Activated CD4-positive, alpha-beta T cell treated with anti-CD3 and anti-CD28 coated beads, Interleukin-2, amount 50 U/mL, for 48 hours (primary cell): Measurements from ENCODE around the gene BMPR1B.
"Not testable (repeated sequence)": the region's sequence is repeated elsewhere in the genome, so short reads cannot be mapped to it uniquely, and the experiment has no call there.

Experiments
- DNase-seq, 2 experiments: peaks; one replicate each; pipeline ENCODE4 v3.0.0-alpha.2; 2020

Gene BMPR1B

GRCh38 chr4:94841166-94841863 lies 83.6 kb downstream of the BMPR1B start:
- not testable (repeated sequence) for DNase-seq

GRCh38 chr4:94841864-94842221 lies 84.1 kb downstream of the BMPR1B start:
- no peak for DNase-seq

- DNase-seq: no peak
Measured at GRCh38 chr4:94843216-94843615, 85.5 kb downstream of the BMPR1B start.

GRCh38 chr4:94848326-94848725 lies 90.6 kb downstream of the BMPR1B start:
- no peak for DNase-seq

GRCh38 chr4:94849901-94850300 lies 92.1 kb downstream of the BMPR1B start:
- no peak for DNase-seq

GRCh38 chr4:94852616-94853015 lies 94.9 kb downstream of the BMPR1B start:
- DNase-seq: no peak

- no peak for DNase-seq
Measured at GRCh38 chr4:94856030-94856429, 98.3 kb downstream of the BMPR1B start.

- no peak for DNase-seq
Measured at GRCh38 chr4:94870146-94870545, 112.4 kb downstream of the BMPR1B start.

- DNase-seq: no peak
Measured at GRCh38 chr4:94871644-94872305, 114.0 kb downstream of the BMPR1B start.

- no peak for DNase-seq
Measured at GRCh38 chr4:94877973-94878372, 120.2 kb downstream of the BMPR1B start.

- DNase-seq: no peak
Measured at GRCh38 chr4:94880956-94881355, 123.2 kb downstream of the BMPR1B start.

- DNase-seq: no peak
Measured at GRCh38 chr4:94882756-94883155, 125.0 kb downstream of the BMPR1B start.

GRCh38 chr4:94887027-94887426 lies 129.3 kb downstream of the BMPR1B start:
- no peak for DNase-seq

GRCh38 chr4:94889523-94889922 lies 131.8 kb downstream of the BMPR1B start:
- DNase-seq: no peak

- no peak for DNase-seq
Measured at GRCh38 chr4:94889946-94890345, 132.2 kb downstream of the BMPR1B start.

GRCh38 chr4:94890579-94890978 lies 132.8 kb downstream of the BMPR1B start:
- no peak for DNase-seq

- DNase-seq: no peak
Measured at GRCh38 chr4:94892051-94892450, 134.3 kb downstream of the BMPR1B start.

- no peak for DNase-seq
Measured at GRCh38 chr4:94895081-94895480, 137.3 kb downstream of the BMPR1B start.

GRCh38 chr4:94897023-94897422 lies 139.3 kb downstream of the BMPR1B start:
- DNase-seq: no peak

- DNase-seq: no peak
Measured at GRCh38 chr4:94905511-94905910, 147.8 kb downstream of the BMPR1B start.

GRCh38 chr4:94909645-94910044 lies 151.9 kb downstream of the BMPR1B start:
- no peak for DNase-seq

- DNase-seq: no peak
Measured at GRCh38 chr4:94911106-94911505, 153.4 kb downstream of the BMPR1B start.

- DNase-seq: no peak
Measured at GRCh38 chr4:94912606-94913005, 154.9 kb downstream of the BMPR1B start.

- DNase-seq: no peak
Measured at GRCh38 chr4:94913316-94913715, 155.6 kb downstream of the BMPR1B start.

GRCh38 chr4:94917146-94917545 lies 159.4 kb downstream of the BMPR1B start:
- no peak for DNase-seq
